Skin of body (tissue), 2 donors: ENCODE results near the gene GALM. TPM values are rescaled to one million over a fixed set of nuclear protein-coding genes. Genes with fewer than 3 reads are reported as not detected.

Experiments used
- DNase-seq: peaks from one replicate; lab custom pipeline; 2025; lab: John Stamatoyannopoulos, UW
- total RNA-seq: library from RNA; depleted of rRNA; stranded (reverse); fragments of >200 nt; gene quantifications from one replicate; pipeline ENCODE4 v1.2.3, GENCODE V29; 2014

Gene GALM
- total RNA-seq, 1 donor from 2014 or later = 7.1 TPM

DNA sequence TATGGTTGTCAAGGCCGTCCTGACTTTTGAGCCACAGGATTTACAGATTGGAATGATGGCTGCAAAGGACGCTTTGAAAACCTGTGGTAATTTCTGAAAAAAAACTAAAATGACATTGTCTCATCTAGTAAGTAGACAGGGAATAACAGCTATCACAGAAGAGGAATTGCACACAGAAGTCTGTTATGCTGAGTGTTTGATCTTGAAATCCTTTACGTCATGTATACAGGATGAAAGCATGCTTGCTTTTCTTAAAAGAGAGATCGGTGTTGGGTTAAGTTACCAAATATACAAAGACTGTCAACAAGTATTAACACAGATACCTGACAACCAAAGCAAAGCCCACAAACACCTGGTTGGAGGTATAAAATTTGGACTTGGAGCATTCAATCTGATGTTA lies 97.8 kb downstream of the GALM start:
- no peak for DNase-seq

DNA sequence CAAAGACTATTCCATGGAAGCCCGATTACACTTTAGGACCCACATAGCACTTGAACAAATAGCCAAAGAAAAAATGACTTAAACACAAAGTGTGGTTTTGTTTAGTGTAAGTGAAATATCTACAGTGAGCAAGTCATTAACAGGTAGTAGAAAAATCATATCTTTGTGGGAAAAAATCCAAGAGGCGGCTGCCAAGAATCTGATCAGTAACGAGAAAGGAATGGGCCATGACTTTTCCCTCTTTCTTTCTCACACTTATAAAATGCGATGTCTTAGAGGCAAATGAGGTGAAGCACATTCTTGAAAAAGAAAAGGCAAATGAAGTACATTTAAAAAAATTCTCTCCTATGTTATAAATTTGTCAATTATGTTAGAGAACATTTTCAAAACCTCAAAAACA lies 99.2 kb downstream of the GALM start:
- DNase-seq = no peak

- no peak for DNase-seq
Measured at GRCh38 chr2:38765551-38765950, 99.6 kb downstream of the GALM start.

- no peak for DNase-seq
Measured at GRCh38 chr2:38771632-38772031, 105.7 kb downstream of the GALM start.

DNA sequence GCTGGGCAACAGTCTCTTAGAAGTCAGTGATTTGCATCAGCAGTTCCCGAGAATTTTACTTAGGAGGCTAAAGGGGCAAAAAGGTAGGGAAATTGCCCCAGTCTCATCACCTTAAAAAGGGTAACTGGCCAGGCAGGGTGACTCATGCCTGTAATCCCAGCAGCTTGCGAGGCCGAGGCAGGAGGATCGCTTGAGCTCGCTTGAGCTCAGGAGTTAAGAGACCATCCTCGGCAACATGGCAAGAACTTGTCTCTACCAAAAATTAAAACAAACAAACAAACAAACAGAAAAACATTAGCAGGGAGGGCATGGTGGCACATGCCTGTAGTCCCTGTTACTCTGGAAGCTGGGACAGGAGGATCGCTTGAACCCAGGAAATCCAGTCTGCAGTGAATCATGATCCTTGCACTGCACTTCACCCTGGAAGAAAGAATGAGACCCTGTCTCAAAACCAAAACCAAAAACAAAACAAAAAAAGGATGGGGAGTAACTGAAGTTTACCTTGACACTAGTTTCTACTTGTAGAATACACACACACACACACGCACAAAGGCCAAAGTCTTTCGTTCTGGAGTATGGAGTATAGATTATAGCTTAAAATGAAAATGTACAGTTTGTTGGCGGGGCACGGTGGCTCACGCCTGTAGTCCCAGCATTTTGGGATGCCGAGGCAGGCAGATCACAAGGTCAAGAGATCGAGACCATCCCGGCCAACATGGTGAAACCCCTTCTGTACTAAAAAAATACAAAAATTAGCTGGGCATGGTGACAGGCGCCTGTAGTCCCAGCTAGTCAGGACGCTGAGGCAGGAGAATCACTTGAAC lies 109.4 kb downstream of the GALM start:
- no peak for DNase-seq

- no peak for DNase-seq
Measured at GRCh38 chr2:38775921-38776225, 110.0 kb downstream of the GALM start.

DNA sequence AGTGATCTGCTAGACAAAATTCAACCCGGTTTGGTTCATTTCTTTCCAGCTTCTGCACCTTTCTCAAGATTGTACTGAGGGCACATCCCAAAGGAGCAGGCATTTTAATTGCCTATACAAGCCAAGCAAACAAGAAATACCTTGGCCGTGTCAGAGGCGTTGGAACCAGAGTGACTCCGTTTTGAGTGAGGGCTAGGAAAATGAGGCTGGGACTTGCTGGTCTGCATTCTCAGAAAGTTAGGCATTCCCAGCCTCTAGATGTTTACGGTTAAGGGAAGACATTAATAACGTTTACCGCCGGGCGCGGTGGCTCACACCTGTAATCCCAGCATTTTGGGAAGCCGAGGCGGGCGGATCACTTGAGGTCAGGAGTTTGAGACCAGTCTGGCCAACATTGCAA lies 110.6 kb downstream of the GALM start:
- DNase-seq = no peak

DNA sequence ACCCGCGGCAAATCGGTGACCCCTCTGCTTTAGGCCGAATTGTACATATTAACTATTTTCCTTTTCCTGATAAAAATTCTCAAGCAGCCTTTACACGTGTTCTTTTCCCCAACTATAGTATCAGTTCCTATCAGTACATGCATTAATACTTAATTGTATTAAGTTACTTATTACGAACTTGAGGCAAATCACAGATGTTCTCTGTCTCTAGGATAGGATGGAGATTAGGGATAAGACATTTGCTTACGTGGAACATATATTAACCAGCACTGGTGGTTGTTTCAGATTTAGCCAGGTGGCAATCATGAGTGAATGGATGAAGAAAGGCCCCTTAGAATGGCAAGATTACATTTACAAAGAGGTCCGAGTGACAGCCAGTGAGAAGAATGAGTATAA lies 112.8 kb downstream of the GALM start:
- no peak for DNase-seq

DNA sequence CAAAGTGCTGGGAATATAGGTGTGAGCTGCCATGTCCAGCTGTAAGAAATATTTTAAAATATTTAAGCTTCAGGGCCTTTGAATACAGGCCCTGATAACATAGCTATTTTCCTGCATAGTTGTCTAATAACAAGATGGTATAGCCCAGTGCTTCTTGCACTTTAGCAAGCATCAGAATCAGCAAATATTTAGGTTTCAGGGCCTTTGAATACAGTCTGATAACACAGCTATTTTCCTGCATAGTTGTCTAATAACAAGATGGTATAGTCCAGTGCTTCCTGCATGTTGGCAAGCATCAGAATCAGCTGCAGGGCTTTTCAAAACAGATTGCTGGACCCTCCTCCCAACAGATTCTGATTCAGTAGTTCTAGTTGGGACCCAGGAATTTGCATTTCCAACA lies 117.7 kb downstream of the GALM start:
- no peak for DNase-seq

Other genes starting within 250 kb of the GALM start
- gene HNRNPLL, start 63.2 kb upstream of the GALM start, total RNA-seq = 49.9 TPM
- gene SRSF7, start 85.2 kb downstream of the GALM start, total RNA-seq = 111 TPM
- 8.8 TPM for gene GEMIN6, start 112.1 kb downstream of the GALM start, total RNA-seq
- 20.3 TPM for gene DHX57, start 209.8 kb downstream of the GALM start, total RNA-seq
- 12.5 TPM for gene MORN2, start 209.9 kb downstream of the GALM start, total RNA-seq
- 1.7 TPM for gene ARHGEF33, start 223.8 kb downstream of the GALM start, total RNA-seq